SK-N-SH (cell line): ENCODE results near the gene COL28A1. TPM values are rescaled to one million over a fixed set of nuclear protein-coding genes. Genes with fewer than 3 reads are reported as not detected.

Experiments
- CTCF ChIA-PET: fragments of 300-600, 350-600 bp; formaldehyde crosslinking; extraction: SDS; loops from one replicate; lab custom pipeline; 2021; lab: Yijun Ruan, JAX
- POLR2A ChIA-PET: fragments of 350-600 bp; sonication (Branson Sonifier 250); formaldehyde crosslinking; extraction: SDS; loops from one replicate; lab custom pipeline; 2020; ENCODE audit warnings: antibody characterized with exemption, inconsistent platforms; lab: Yijun Ruan, JAX
- DNase-seq: peaks from one replicate; pipeline ENCODE4 v3.0.0; 2012
- H2AFZ ChIP-seq: fragments of 200-600 bp; sonication (generic); 2 replicates; pipeline ENCODE4 v1.8.1; 2016; ENCODE audit warnings: antibody characterized with exemption, mild to moderate bottlenecking, low read depth
- H3F3A ChIP-seq: fragments of 200-600 bp; sonication (generic); replicated peaks from 2 replicates; pipeline ENCODE3; 2016; ENCODE audit warnings: antibody characterized with exemption, mild to moderate bottlenecking; ENCODE audit not compliant: insufficient read depth
- H3K27ac ChIP-seq, 2 experiments: fragments of 200-500 bp in 1 of 2; fragments of 200-600 bp in 1 of 2; sonication (Bioruptor generic) in 1 of 2; sonication (generic), shearing (Covaris generic) in 1 of 2; 2 replicates each; pipeline versions ENCODE4 v1.5.1 to v1.6.1; 2014 to 2016; ENCODE audit warnings: low read depth in 2 of 2, inconsistent platforms in 1 of 2, low read length in 1 of 2, mild to moderate bottlenecking in 1 of 2, mixed read lengths in 1 of 2
- H3K27me3 ChIP-seq: fragments of 200-600 bp; sonication (generic), shearing (Covaris generic); 2 replicates; pipeline ENCODE4 v1.6.1; 2016; ENCODE audit warnings: mixed run types; ENCODE audit not compliant: insufficient read depth
- H3K36me3 ChIP-seq, 2 experiments: fragments of 200-500 bp in 1 of 2; fragments of 200-600 bp in 1 of 2; sonication (Bioruptor generic) in 1 of 2; sonication (generic) in 1 of 2; replicated peaks in 1 of 2; 2 replicates each; pipeline versions ENCODE3 to v1.5.1; 2014 to 2016; ENCODE audit warnings: low read length in 1 of 2, mild to moderate bottlenecking in 1 of 2; ENCODE audit not compliant: insufficient read depth in 2 of 2, control insufficient read depth in 1 of 2
- H3K4me1 ChIP-seq, 2 experiments: fragments of 200-500 bp in 1 of 2; fragments of 200-600 bp in 1 of 2; sonication (Bioruptor generic) in 1 of 2; sonication (generic), shearing (Covaris generic) in 1 of 2; 2 replicates each; pipeline versions ENCODE4 v1.5.1 to v1.6.1; 2014 to 2016; ENCODE audit warnings: low read depth in 1 of 2, low read length in 1 of 2, mixed run types in 1 of 2; ENCODE audit not compliant: insufficient read depth in 2 of 2, control insufficient read depth in 1 of 2
- H3K4me2 ChIP-seq: fragments of 200-600 bp; sonication (generic), shearing (Covaris generic); 2 replicates; pipeline ENCODE4 v1.6.1; 2017; ENCODE audit warnings: mixed run types
- H3K4me3 ChIP-seq, 2 experiments: fragments of 200-500 bp in 1 of 2; fragments of 200-600 bp in 1 of 2; sonication (Bioruptor generic) in 1 of 2; sonication (generic), shearing (Covaris generic) in 1 of 2; 2 replicates each; pipeline versions ENCODE4 v1.5.1 to v1.8.1; 2014 to 2016; ENCODE audit warnings: low read depth in 2 of 2, inconsistent platforms in 1 of 2, low read length in 1 of 2, mild to moderate bottlenecking in 1 of 2, mixed read lengths in 1 of 2, moderate library complexity in 1 of 2
- H3K79me2 ChIP-seq: fragments of 200-600 bp; sonication (generic); 2 replicates; pipeline ENCODE4 v1.8.1; 2017; ENCODE audit warnings: mild to moderate bottlenecking; ENCODE audit not compliant: insufficient read depth
- H3K9ac ChIP-seq: fragments of 200-600 bp; sonication (generic); 2 replicates; pipeline ENCODE4 v1.6.1; 2017; ENCODE audit warnings: mixed run types
- H3K9me2 ChIP-seq: fragments of 200-600 bp; sonication (generic); 2 replicates; pipeline ENCODE4 v1.6.1; 2017; ENCODE audit warnings: mixed run types
- H3K9me3 ChIP-seq: fragments of 200-600 bp; sonication (generic); 2 replicates; pipeline ENCODE4 v1.6.1; 2017; ENCODE audit warnings: mixed run types, mild to moderate bottlenecking, moderate library complexity
- H4K20me1 ChIP-seq: fragments of 200-600 bp; sonication (generic); 2 replicates; pipeline ENCODE4 v1.6.1; 2017; ENCODE audit warnings: mild to moderate bottlenecking, mixed run types; ENCODE audit not compliant: insufficient read depth
- EZH2phosphoT487 ChIP-seq: fragments of 200-600 bp; sonication (generic); IDR thresholded peaks from 2 replicates; pipeline ENCODE4 v1.6.1; 2017; ENCODE audit warnings: low read depth, mixed run types, mild to moderate bottlenecking, antibody characterized with exemption, moderate library complexity, borderline replicate concordance
- GABPA ChIP-seq: IDR thresholded peaks from 2 replicates; pipeline ENCODE4 v1.4.0; 2012; ENCODE audit warnings: low read depth, mild to moderate bottlenecking
- NFIC ChIP-seq: IDR thresholded peaks from 2 replicates; pipeline ENCODE4 v1.4.0; 2012; ENCODE audit warnings: borderline replicate concordance
- RAD21 ChIP-seq: IDR thresholded peaks from 2 replicates; pipeline ENCODE4 v1.6.1; 2012; ENCODE audit warnings: mild to moderate bottlenecking, low read length
- TAF1 ChIP-seq: IDR thresholded peaks from 2 replicates; pipeline ENCODE4 v1.6.1; 2012; ENCODE audit warnings: low read depth, mild to moderate bottlenecking, low read length, moderate library complexity, borderline replicate concordance
- TCF12 ChIP-seq: IDR thresholded peaks from 2 replicates; pipeline ENCODE4 v1.4.0; 2012
- WGBS: methylation state at CpG from one replicate; pipeline ENCODE4 v1.1.6; 2017; ENCODE audit warnings: low lambda C conversion rate; 5-methylcytosine and 5-hydroxymethylcytosine counted together
- polyA plus RNA-seq, 3 experiments: library from polyadenylated mRNA; depleted of rRNA; stranded (reverse); fragments of >200 nt; gene quantifications; 2 replicates each; pipeline ENCODE4 v1.2.3, GENCODE V29; 2012
- TF ChIP-seq, protein P1 (sequence below): IDR thresholded peaks from 2 replicates; pipeline ENCODE4 v1.4.0; 2012; ENCODE audit warnings: low read depth

The COL28A1 gene
- polyA plus RNA-seq, 1 of the 3 experiments (the other 2 are of a cell fraction), result not detected

DNA sequence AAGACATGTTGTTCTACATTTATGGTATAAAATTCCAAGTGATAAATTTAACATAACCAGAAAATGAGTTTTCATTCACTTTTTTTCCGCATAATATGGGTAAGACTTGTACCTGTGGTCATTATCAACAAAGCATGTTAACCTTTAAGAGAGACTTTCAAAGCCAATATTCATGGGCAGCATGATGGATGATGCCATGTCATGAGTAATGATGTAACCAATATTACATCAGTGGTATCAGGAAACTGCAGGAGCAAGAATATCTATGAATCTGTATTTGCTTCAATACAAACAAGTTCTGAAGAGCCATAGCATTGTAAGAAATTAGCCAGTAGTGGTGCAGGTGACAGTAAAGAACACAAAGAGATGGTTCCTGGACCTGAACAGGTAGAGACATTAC lies 226.5 kb downstream of the COL28A1 start:
- CTCF ChIA-PET, result interaction anchor here (1.1 kb wide), 1 partner anchor 127 kb away, joined by 4 read pairs; the partner anchor contains the start of gene C1GALT1

More for the DNA sequence above, 226.5 kb downstream of the COL28A1 start:
- Histone ChIP-seq H3K9me2 (no peaks in the 10 kb centered on the region), H3K27me3 (no peaks in the 10 kb centered on the region), H3K9ac (no peak overlapping the region), H2AFZ (no peak overlapping the region), H3F3A (no peaks in the 10 kb centered on the region), H3K36me3 (no peaks in the 10 kb centered on the region), H3K4me3 (no peak overlapping the region), H3K4me1 (no peaks in the 10 kb centered on the region), H3K4me2 (no peak overlapping the region), H3K27ac (no peak overlapping the region), H3K79me2 (no peaks in the 10 kb centered on the region), H3K9me3 (no peaks in the 10 kb centered on the region), H4K20me1 (no peaks in the 10 kb centered on the region)
- no peak for DNase-seq
- TF ChIP-seq NFIC, result no peak
- no peak for TF ChIP-seq GABPA
- TF ChIP-seq RAD21, result no peak
- no peak for TF ChIP-seq TAF1
- no peak for TF ChIP-seq EZH2phosphoT487
- TF ChIP-seq, protein P1, sequence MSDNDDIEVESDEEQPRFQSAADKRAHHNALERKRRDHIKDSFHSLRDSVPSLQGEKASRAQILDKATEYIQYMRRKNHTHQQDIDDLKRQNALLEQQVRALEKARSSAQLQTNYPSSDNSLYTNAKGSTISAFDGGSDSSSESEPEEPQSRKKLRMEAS, result no peak
- TF ChIP-seq TCF12, result no peak
- 41% methylated on average over 1 of the region's 1 CpG for WGBS
- POLR2A ChIA-PET, result no interaction called here

Other genes with a start within 250 kb of the COL28A1 start
- gene MIOS, start 31.0 kb upstream of the COL28A1 start, polyA plus RNA-seq (2012; rRNA removed), result 16.4 and 21.9 TPM in 2 replicates
- gene UMAD1, start 104.9 kb upstream of the COL28A1 start, polyA plus RNA-seq (2012; rRNA removed), result 13.9 and 17.6 TPM in 2 replicates
- gene RPA3, start 182.7 kb upstream of the COL28A1 start, polyA plus RNA-seq (2012; rRNA removed), result 31.3 and 39.0 TPM in 2 replicates